ENCODE measurements around the gene JPH4.

Gene JPH4

DNA sequence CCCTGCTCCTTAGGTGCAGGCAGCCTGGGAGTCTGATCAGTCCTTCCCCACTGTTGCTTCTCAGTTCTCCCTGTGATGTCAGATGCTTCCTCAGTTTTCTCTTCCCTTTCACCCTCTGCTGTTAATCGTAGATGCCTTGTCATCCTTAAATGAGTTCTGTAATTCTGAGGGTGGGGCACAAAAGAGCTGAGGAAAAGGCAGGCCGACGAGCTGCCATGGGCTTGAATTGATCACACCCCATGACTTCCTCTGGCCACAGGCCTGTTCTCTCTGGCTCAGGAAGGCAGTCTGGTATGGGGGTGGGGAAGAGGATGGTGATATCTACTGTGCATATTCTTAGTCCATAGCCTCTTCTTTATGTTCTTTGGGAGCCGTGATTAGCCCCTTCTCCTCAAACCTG lies 5.8 kb downstream of the JPH4 start:
- no peak overlapping the region for H3K27ac ChIP-seq (ENCODE audit: low read length)
- no peak overlapping the region for H3K4me3 ChIP-seq (ENCODE audit: low read length)
- no peaks in the 10 kb centered on the region for H3K9me3 ChIP-seq (ENCODE audit: control insufficient read depth, low read depth, low read length)
- H3K36me3 ChIP-seq (ENCODE audit: control insufficient read depth, low read depth, low read length) = peaks cover 8% of the 10 kb centered on the region
- H3K4me1 ChIP-seq (ENCODE audit: control insufficient read depth, low read depth, low read length) = peaks cover 14% of the 10 kb centered on the region
- H3K27me3 ChIP-seq (ENCODE audit: control insufficient read depth, insufficient read depth, low read length) = peaks cover 11% of the 10 kb centered on the region
- H3K9ac ChIP-seq (ENCODE audit: low read length) = no peak overlapping the region

DNA sequence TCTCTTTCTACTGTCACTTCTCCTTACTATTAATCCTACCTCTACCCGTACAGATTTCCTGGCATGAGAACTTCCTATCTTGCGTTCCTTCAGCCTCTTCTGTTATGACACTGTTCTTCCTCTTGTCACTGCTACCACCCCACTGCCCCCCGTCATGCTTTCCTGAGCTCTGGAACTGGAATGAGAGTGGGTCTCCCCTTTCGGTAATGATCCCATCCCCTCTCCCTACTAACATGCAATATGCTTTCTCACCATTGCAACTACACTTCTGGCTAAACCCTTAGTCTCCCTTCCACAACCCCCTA lies 6.1 kb downstream of the JPH4 start:
- peaks cover 15% of the 10 kb centered on the region for H3K4me1 ChIP-seq (ENCODE audit: control insufficient read depth, low read depth, low read length)
- H3K36me3 ChIP-seq (ENCODE audit: control insufficient read depth, low read depth, low read length) = peaks cover 8% of the 10 kb centered on the region
- H3K9me3 ChIP-seq (ENCODE audit: control insufficient read depth, low read depth, low read length) = no peaks in the 10 kb centered on the region
- H3K9ac ChIP-seq (ENCODE audit: low read length) = no peak overlapping the region
- no peak overlapping the region for H3K27ac ChIP-seq (ENCODE audit: low read length)
- H3K27me3 ChIP-seq (ENCODE audit: control insufficient read depth, insufficient read depth, low read length) = peaks cover 11% of the 10 kb centered on the region
- H3K4me3 ChIP-seq (ENCODE audit: low read length) = no peak overlapping the region

GRCh38 chr14:23571701-23572523 lies 6.7 kb downstream of the JPH4 start:
- Histone ChIP-seq H3K4me1 (ENCODE audit: control insufficient read depth, low read depth, low read length) (peaks cover 15% of the 10 kb centered on the region), H3K9ac (ENCODE audit: low read length) (no peak overlapping the region), H3K27me3 (ENCODE audit: control insufficient read depth, insufficient read depth, low read length) (peaks cover 7% of the 10 kb centered on the region), H3K9me3 (ENCODE audit: control insufficient read depth, low read depth, low read length) (no peaks in the 10 kb centered on the region), H3K4me3 (ENCODE audit: low read length) (no peak overlapping the region), H3K36me3 (ENCODE audit: control insufficient read depth, low read depth, low read length) (peaks cover 8% of the 10 kb centered on the region), H3K27ac (ENCODE audit: low read length) (no peak overlapping the region)

DNA sequence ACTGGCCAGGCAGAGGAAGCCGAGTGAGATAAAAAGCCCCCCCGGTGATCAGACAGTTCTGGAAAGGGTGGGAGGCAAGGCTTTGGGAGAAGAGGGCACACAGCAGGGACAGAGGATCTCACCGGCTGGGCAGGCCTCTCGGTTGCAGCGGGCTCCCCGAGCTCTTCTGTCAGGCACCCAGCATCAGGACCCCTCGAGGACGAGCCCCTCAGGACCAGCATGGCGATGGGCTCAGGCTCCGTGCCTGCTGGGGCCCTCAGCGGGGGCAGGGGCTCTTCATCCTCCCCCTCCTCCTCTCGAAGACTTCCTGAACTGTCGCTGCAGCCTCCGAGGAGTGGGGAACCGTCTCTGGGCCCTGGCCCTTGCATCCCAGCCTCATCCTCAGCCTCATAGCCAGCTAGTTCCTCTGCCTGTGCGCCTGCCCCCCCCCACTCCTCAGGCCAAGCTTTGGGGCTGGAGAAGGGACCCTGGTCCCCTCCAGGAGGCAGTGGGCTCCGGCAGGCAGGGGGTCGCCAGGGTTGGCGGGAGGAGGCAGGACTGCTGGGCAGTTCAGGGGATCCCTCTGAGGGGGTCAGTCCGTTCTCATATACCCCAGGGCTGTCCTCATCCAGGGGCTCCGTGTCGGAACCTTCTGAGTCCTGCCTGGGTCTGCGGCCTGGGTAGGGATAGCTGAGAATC lies 7.6 kb downstream of the JPH4 start:
- Histone ChIP-seq H3K4me1 (ENCODE audit: control insufficient read depth, low read depth, low read length) (peaks cover 15% of the 10 kb centered on the region), H3K4me3 (ENCODE audit: low read length) (no peak overlapping the region), H3K27ac (ENCODE audit: low read length) (no peak overlapping the region), H3K9me3 (ENCODE audit: control insufficient read depth, low read depth, low read length) (no peaks in the 10 kb centered on the region), H3K27me3 (ENCODE audit: control insufficient read depth, insufficient read depth, low read length) (no peaks in the 10 kb centered on the region), H3K36me3 (ENCODE audit: control insufficient read depth, low read depth, low read length) (peaks cover 8% of the 10 kb centered on the region), H3K9ac (ENCODE audit: low read length) (no peak overlapping the region)

DNA sequence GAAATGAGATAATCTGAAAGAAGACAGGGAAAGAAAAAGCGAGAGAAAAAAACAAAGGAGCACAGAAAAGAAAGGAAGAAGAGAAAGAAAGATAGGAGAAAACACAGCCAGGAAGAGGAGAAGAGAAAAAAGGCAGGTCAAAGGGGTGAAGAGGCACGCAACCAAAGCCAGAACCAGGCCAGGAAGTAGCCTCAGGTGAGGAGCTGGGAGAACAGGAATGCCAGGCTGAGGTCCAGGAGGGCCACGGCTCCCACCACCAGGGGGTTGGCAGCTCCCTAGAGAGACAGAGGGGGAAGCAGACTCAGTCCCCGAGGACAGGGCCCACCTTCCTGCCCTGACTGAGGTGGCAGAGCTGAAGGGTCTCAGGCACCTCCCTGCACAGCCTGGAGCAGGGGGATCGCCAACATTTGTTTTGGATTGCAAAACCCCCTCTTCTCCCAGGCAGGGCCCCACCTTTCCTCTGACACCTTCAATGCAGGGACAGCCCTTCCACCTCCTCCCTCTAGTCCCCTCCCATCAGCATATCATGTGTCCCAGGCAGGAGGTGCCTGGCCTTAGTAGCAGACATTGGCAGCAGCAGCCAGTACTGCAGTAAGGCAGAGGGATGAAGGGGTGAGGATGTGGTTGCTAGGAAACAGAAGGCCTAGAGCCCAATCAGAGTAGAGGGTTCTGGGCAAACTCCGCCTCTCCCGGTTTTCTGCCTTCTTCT lies 9.0 kb downstream of the JPH4 start:
- H3K9me3 ChIP-seq (ENCODE audit: control insufficient read depth, low read depth, low read length) = no peaks in the 10 kb centered on the region
- H3K36me3 ChIP-seq (ENCODE audit: control insufficient read depth, low read depth, low read length) = peaks cover 4% of the 10 kb centered on the region
- H3K9ac ChIP-seq (ENCODE audit: low read length) = no peak overlapping the region

DNA sequence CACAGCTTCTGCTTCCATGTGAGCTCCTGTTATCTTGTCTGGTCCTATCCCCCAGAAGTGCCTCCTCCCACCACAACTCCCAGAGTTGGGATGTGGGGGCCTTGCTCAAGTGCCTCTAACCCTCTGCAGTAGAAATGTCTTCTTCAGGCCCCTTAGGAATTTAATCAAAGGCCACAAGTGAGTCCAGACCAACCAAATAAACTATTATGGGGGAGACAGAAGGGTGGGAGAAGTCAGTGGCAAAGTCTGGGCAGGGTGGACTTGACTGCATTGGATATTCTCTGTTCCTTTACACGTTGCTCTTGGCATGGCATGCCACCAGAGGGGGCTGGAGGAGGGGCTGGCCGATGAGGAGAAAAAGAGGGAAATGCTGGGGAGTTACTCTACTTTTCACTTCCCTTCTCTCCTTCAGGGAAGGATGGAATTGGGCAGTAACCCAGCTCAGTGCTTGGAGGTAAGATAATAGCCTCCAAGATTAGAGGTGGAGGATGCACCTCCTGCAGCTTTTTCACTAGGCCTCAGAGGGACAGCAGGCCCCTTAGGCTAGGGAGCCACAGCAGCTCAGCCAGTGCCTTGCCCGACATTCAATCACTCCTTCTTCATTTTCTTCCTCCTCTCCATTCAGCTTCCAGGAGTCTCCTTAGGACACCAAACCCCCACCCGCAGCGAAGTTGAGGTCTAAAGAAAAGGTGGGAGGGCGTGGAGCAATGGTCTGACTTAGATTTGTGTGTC lies 9.8 kb downstream of the JPH4 start:
- Histone ChIP-seq H3K9ac (ENCODE audit: low read length) (no peak overlapping the region), H3K9me3 (ENCODE audit: control insufficient read depth, low read depth, low read length) (no peaks in the 10 kb centered on the region), H3K27me3 (ENCODE audit: control insufficient read depth, insufficient read depth, low read length) (no peaks in the 10 kb centered on the region), H3K4me3 (ENCODE audit: low read length) (no peak overlapping the region), H3K27ac (ENCODE audit: low read length) (no peak overlapping the region), H3K4me1 (ENCODE audit: control insufficient read depth, low read depth, low read length) (peaks cover 15% of the 10 kb centered on the region), H3K36me3 (ENCODE audit: control insufficient read depth, low read depth, low read length) (peaks cover 4% of the 10 kb centered on the region)

More for the DNA sequence above, 9.0 kb downstream of the JPH4 start:
- H3K4me3 ChIP-seq (ENCODE audit: low read length) = no peak overlapping the region
- no peaks in the 10 kb centered on the region for H3K27me3 ChIP-seq (ENCODE audit: control insufficient read depth, insufficient read depth, low read length)
- peaks cover 15% of the 10 kb centered on the region for H3K4me1 ChIP-seq (ENCODE audit: control insufficient read depth, low read depth, low read length)
- H3K27ac ChIP-seq (ENCODE audit: low read length) = no peak overlapping the region

DNA sequence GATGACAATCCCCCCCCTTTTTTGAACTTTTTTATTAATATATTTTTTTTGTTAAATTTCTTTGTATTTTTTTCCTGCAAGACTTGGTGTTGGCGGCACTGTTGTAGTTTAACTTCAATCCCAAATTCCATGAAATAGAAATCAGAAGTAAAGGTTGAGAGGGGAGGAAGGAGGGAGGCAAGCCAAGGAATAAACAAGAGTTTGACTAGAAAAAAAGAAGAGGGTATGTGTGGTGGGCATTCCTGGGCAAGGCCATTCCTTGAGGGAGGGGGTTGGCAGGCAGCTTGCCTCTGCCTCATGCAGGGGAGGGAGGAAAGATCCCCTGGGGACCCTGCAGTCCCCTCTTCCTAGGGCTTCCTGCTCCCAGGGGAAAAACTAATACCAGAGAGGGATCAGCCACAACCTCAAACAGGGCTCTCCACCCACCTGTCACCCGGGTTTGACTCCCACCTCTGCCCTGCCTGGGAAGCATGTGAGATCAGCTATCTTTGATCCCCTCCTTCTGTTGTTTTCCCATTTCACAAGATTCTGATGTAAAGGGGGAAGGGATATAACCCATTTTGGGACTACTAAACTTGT lies 10.5 kb downstream of the JPH4 start:
- Histone ChIP-seq H3K36me3 (ENCODE audit: control insufficient read depth, low read depth, low read length) (peaks cover 4% of the 10 kb centered on the region), H3K4me1 (ENCODE audit: control insufficient read depth, low read depth, low read length) (peaks cover 15% of the 10 kb centered on the region), H3K9ac (ENCODE audit: low read length) (no peak overlapping the region), H3K27ac (ENCODE audit: low read length) (no peak overlapping the region), H3K27me3 (ENCODE audit: control insufficient read depth, insufficient read depth, low read length) (no peaks in the 10 kb centered on the region), H3K9me3 (ENCODE audit: control insufficient read depth, low read depth, low read length) (no peaks in the 10 kb centered on the region), H3K4me3 (ENCODE audit: low read length) (peak overlapping the region; percentile 85)

DNA sequence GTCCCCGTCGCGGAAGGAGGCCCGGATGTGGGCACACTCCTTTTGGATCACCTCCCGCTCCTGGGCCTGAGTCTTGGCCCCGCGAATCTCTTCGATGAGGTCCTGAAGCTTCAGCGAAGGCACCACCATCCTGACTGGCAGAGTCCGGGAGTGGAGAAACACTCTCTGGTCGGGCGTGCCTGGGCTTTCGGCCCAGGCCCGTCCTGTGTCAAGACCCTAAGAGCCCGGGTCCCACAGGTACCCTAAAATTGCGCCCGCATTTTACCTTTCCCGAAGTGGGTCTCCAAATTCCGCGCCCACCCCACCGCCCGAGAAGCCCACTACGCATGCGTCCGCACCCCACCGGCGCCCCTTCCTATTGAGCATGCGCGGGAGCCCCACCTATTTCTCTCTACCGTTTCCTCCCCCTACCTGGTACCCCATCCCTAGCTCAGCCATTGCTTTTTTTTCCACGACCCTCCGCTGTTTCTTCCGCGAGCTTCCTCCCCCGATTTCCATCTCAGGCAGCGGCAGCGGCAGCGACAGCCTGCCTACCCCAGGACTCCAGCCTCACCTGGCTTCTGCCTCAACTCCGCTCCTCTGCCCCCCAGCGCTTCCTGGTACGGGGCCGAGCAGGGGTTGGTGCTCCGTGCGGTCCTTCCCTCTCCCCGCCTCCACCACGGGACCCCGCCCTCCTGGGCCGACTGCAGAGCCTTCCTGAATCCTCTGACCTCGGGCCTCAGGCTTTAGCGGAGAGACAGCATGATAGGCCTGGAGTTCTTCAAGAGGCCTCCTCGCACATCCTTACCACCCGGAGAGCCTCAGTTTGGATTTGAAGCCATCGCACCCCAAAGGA lies 11.2 kb downstream of the JPH4 start, which contains the start of gene AP1G2:
TSS of gene AP1G2 (minus strand) at position 606 of the 835 bp plus-strand sequence. CDS start at position 129, 477 bp downstream.
- Histone ChIP-seq H3K4me3 (ENCODE audit: low read length) (peak within 1 kb of the TSS; percentile 85), H3K36me3 (ENCODE audit: control insufficient read depth, low read depth, low read length) (peaks cover 4% of the 10 kb centered on the region), H3K9ac (ENCODE audit: low read length) (peak within 1 kb of the TSS; percentile 69), H3K27ac (ENCODE audit: low read length) (no peak within 1 kb of the TSS), H3K4me1 (ENCODE audit: control insufficient read depth, low read depth, low read length) (peaks cover 15% of the 10 kb centered on the region), H3K9me3 (ENCODE audit: control insufficient read depth, low read depth, low read length) (no peaks in the 10 kb centered on the region), H3K27me3 (ENCODE audit: control insufficient read depth, insufficient read depth, low read length) (no peaks in the 10 kb centered on the region)

DNA sequence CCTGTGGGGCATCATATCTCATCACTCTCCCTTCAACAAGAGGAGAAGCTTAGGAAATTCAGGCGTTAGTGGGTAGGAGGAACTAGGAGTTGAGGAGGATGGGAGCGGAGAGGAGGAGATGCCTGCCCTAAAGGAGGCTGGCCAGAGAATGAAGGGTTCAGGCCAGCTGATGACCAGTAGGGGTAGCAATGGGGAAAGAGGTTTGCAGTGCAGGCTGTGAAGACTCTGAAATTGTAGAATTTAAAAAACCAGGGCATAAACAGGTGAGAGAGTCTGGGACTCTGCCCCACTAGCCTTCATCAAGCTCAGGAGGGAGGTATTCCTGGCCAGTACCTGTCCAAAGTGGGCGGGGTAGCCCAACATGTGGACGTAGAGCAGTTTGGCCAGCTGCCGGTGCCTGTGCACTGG lies 11.8 kb downstream of the JPH4 start:
- no peak overlapping the region for H3K27ac ChIP-seq (ENCODE audit: low read length)
- H3K9ac ChIP-seq (ENCODE audit: low read length) = peak overlapping the region; percentile 69
- H3K27me3 ChIP-seq (ENCODE audit: control insufficient read depth, insufficient read depth, low read length) = no peaks in the 10 kb centered on the region
- H3K4me3 ChIP-seq (ENCODE audit: low read length) = peak overlapping the region; percentile 85
- H3K36me3 ChIP-seq (ENCODE audit: control insufficient read depth, low read depth, low read length) = peaks cover 8% of the 10 kb centered on the region
- H3K4me1 ChIP-seq (ENCODE audit: control insufficient read depth, low read depth, low read length) = peaks cover 15% of the 10 kb centered on the region
- H3K9me3 ChIP-seq (ENCODE audit: control insufficient read depth, low read depth, low read length) = no peaks in the 10 kb centered on the region

GRCh38 chr14:23566112-23566777 lies 12.3 kb downstream of the JPH4 start:
- no peaks in the 10 kb centered on the region for H3K27me3 ChIP-seq (ENCODE audit: control insufficient read depth, insufficient read depth, low read length)
- no peaks in the 10 kb centered on the region for H3K9me3 ChIP-seq (ENCODE audit: control insufficient read depth, low read depth, low read length)
- H3K36me3 ChIP-seq (ENCODE audit: control insufficient read depth, low read depth, low read length) = peaks cover 7% of the 10 kb centered on the region
- no peak overlapping the region for H3K9ac ChIP-seq (ENCODE audit: low read length)
- peak overlapping the region; percentile 85 for H3K4me3 ChIP-seq (ENCODE audit: low read length)
- H3K4me1 ChIP-seq (ENCODE audit: control insufficient read depth, low read depth, low read length) = peaks cover 15% of the 10 kb centered on the region
- no peak overlapping the region for H3K27ac ChIP-seq (ENCODE audit: low read length)
